Thoracic aorta (tissue), 2 donors: ENCODE data around the gene PODNL1. TPM values are rescaled to one million over a fixed set of nuclear protein-coding genes. Genes with fewer than 3 reads are reported as not detected.

Experiments used
- ATAC-seq: fragments of 150-250 bp; one replicate; pipeline ENCODE4 v1.8.0; 2017; ENCODE audit warnings: low read depth; ENCODE audit not compliant: insufficient number of reproducible peaks, low FRiP score
- DNase-seq: peaks from one replicate; pipeline ENCODE4 v3.0.0-alpha.2; 2020; ENCODE audit warnings: low spot score
- H3K27ac ChIP-seq, 2 donors: fragments of 200-600 bp; sonication (generic); 1 replicate in 1 of 2; 2 replicates in 1 of 2; pipeline ENCODE4 v1.5.1; 2016; ENCODE audit warnings: mild to moderate bottlenecking in 2 of 2, moderate library complexity in 2 of 2
- H3K27me3 ChIP-seq: fragments of 200-600 bp; sonication (generic); replicated peaks from 2 replicates; pipeline ENCODE4 v1.6.0; 2016; ENCODE audit warnings: mild to moderate bottlenecking; ENCODE audit not compliant: insufficient read depth
- H3K36me3 ChIP-seq: fragments of 200-600 bp; sonication (generic); one replicate; pipeline ENCODE4 v1.5.1; 2016
- H3K4me1 ChIP-seq, 2 donors: fragments of 200-600 bp; sonication (generic); 1 replicate in 1 of 2; 2 replicates in 1 of 2; pipeline versions ENCODE4 v1.5.1 to v1.6.0; 2016; ENCODE audit warnings: low read depth in 2 of 2, mild to moderate bottlenecking in 1 of 2; ENCODE audit not compliant: control insufficient read depth in 1 of 2
- H3K4me3 ChIP-seq: fragments of 200-600 bp; sonication (generic); 2 replicates; pipeline ENCODE4 v1.5.1; 2016; ENCODE audit warnings: mild to moderate bottlenecking
- H3K9me3 ChIP-seq: fragments of 200-600 bp; sonication (generic); 2 replicates; pipeline ENCODE4 v1.5.1; 2016
- CTCF ChIP-seq: fragments of 200-600 bp; sonication (generic); IDR thresholded peaks from one replicate; pipeline ENCODE4 v1.5.1; 2019; ENCODE audit warnings: antibody characterized with exemption
- total RNA-seq, 2 donors: library from RNA; depleted of rRNA; stranded (reverse); fragments of >200 nt; gene quantifications; one replicate each; pipeline versions ENCODE4 v1.1.0 to v1.2.3, GENCODE V29; 2016

The PODNL1 gene
- total RNA-seq, 2 donors from 2014 or later: 3.5 to 9.9 TPM

- Histone ChIP-seq H3K4me3 (no peak overlapping the region), H3K9me3 (no peaks in the 10 kb centered on the region), H3K27me3 (no peaks in the 10 kb centered on the region), H3K27ac (no peak overlapping the region), H3K36me3 (peaks cover 50% of the 10 kb centered on the region), H3K4me1 (no peaks in the 10 kb centered on the region)
- TF ChIP-seq CTCF: no peak
- no peak for ATAC-seq
- DNase-seq: no peak
Observed at GRCh38 chr19:13920940-13921747, 17.1 kb downstream of the PODNL1 start.

GRCh38 chr19:13920524-13920923 lies 17.7 kb downstream of the PODNL1 start:
- H3K27me3 ChIP-seq: no peaks in the 10 kb centered on the region
- H3K9me3 ChIP-seq: no peaks in the 10 kb centered on the region
- ATAC-seq (no peak), DNase-seq (no peak)
- no peaks in the 10 kb centered on the region for H3K4me1 ChIP-seq
- H3K36me3 ChIP-seq: peaks cover 56% of the 10 kb centered on the region
- TF ChIP-seq CTCF: no peak
- H3K4me3 ChIP-seq: no peak overlapping the region
- no peak overlapping the region for H3K27ac ChIP-seq

GRCh38 chr19:13918726-13919411 lies 19.3 kb downstream of the PODNL1 start:
- no peak for ATAC-seq
- Histone ChIP-seq H3K4me1 (no peaks in the 10 kb centered on the region), H3K9me3 (no peaks in the 10 kb centered on the region), H3K27ac (no peak overlapping the region), H3K36me3 (peaks cover 54% of the 10 kb centered on the region), H3K27me3 (no peaks in the 10 kb centered on the region), H3K4me3 (no peak overlapping the region)
- TF ChIP-seq CTCF: no peak
- no peak for DNase-seq

GRCh38 chr19:13917888-13918406 lies 20.3 kb downstream of the PODNL1 start:
- H3K9me3 ChIP-seq: no peaks in the 10 kb centered on the region
- no peak for DNase-seq
- no peaks in the 10 kb centered on the region for H3K4me1 ChIP-seq
- H3K4me3 ChIP-seq: no peak overlapping the region
- H3K27me3 ChIP-seq: no peaks in the 10 kb centered on the region
- TF ChIP-seq CTCF: no peak
- ATAC-seq: no peak
- peaks cover 55% of the 10 kb centered on the region for H3K36me3 ChIP-seq
- no peak overlapping the region for H3K27ac ChIP-seq

- Histone ChIP-seq H3K27me3 (no peaks in the 10 kb centered on the region), H3K9me3 (no peaks in the 10 kb centered on the region), H3K36me3 (peaks cover 54% of the 10 kb centered on the region), H3K4me3 (no peak overlapping the region), H3K27ac (no peak overlapping the region), H3K4me1 (no peaks in the 10 kb centered on the region)
- TF ChIP-seq CTCF: no peak
- DNase-seq: no peak
- ATAC-seq: no peak
Observed at GRCh38 chr19:13914777-13915176, 23.4 kb downstream of the PODNL1 start.
